Stimulated activated CD8-positive, alpha-beta memory T cell treated with anti-CD3 and anti-CD28 coated beads, Interleukin-2, amount 100 ng/mL, for 1 hour (primary cell): ENCODE data around the gene TCF7.

Experiments
- DNase-seq, 2 donors: peaks; one replicate each; pipeline ENCODE4 v3.0.0-alpha.2; 2020; ENCODE audit warnings: low read depth in 2 of 2

The TCF7 gene

DNA sequence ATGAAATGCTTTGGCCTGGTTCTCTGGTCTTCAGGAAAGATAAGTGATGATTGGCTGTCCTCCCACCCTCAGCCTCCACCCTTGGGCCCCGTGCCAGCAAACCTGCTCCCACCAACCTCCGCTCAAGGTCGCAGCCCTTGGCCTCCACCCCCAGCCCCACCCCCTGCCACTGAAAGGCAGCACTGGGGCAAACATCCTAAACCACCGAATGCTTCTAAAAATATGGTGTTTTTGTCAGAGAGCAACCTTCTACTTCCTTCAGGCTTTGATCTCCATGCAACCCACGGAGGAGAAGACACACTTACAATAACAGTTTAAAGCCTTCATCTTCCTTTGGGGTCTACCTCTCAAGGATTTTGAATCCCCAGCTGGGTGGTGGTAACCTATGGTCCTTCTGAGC lies 24.0 kb upstream of the TCF7 start:
- no peak for DNase-seq

DNA sequence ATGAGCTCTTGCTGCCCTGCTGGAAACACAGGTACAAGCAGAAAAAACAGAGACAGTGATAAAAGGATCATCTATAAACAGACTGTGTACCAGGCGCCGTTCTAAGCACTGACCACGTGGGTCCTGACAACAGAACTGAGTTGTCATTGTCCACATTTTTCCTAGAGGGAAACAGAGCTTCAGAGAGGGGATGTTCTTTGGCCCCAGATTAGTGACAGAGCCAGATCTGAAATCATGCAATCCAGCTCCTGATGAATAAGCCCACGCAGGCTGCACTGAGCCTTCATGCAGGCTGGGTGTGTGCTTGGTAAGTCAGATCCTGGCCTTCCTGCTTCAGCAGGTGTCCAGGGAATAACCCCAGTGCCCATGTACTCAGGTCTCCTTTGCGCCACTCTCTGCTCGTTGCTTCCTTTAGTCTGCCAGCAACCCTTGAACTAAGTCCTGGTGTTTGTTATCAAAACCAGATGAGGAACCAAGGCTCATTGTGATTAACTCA lies 22.8 kb upstream of the TCF7 start:
- DNase-seq = no peak

DNA sequence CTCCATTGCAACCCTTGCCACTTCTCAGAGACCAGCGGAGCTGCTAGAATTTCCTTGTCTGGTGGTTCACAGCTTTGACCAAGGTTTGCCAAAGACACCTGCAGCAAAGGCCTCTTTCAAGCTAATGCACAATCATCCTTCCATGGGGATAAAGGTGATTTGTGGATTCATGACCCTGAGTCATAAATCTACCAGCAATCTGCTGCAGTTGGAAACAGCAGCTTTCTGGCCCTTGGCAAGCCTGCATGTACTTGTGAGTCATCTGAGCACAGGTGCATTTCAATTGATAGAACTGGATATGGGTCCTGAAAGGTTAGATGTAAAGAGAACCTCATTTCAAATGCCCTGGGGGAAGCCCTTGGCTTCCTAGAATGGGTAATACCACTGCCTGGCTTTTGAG lies 21.6 kb upstream of the TCF7 start:
- no peak for DNase-seq

DNA sequence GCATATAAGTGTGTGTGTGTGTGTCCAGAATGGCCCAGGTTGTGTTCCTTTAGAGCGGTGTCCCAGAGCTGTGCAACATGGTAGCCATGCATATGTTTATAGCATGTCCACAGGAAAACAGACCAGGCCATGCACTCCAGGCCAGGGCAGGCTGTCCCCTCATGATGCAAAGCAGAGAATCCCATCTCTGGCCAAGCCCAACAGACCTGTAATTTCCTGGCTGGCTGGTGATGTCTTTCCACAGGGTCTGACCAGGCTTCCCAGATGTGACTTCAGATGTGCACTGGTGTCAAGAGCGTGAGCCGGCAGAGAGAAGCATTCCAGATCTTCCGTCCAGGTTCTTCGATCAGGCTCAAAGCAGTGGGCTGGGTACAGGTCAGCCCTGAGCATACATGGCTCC lies 21.1 kb upstream of the TCF7 start:
- DNase-seq = no peak

DNA sequence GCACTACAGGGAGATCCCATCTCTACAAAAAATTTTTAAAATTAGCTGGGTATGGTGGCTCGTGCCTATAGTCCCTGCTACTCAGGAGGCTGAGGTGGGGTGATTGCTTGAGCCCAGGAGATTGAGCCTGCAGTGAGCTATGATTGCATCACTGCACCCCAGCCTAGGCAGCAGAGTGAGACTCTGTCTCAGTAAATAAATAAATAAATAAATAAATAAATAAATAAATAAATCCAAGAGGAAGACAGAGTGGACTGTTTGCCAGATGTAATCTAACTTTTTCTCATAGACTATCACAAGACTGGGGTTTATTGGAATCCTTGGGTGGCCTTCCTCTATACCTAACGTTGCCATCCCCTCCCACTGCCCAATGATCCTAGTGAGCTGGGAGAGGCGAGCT lies 19.2 kb upstream of the TCF7 start:
- no peak for DNase-seq

DNA sequence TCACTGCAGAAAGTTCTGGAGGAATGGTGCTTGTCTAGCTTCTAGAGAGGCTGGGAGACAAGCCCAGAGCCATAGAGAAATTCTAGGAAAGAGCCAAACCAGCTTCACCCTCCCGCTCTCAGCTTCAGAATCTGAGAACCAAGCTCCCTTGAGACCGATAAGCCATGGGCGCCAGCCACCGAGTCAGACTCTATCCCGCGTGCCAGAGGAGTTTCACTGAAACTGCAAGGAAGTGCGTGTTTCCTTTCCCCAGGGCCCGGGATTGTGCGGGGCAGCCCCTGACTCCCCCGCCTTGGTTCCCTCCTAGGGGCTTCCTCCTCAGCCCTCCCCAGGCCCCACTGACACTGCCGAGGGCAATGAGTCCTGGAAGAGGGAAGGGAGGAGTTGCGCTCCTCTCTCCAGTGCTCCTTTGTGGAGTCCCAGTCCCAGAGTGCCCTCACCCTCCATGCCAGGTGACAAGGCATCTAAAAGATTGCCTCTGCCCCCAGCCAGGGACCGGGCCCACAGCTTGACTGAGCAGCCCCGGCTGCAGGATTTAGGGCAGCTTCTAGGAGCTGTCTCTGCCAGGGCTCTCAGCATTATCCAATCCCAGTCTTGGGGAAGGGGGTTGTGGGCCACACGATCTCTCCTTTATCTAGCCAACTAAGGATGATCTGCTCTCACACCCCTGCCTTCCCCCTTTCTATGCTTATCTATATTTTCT lies 18.4 kb upstream of the TCF7 start:
- DNase-seq = no peak

DNA sequence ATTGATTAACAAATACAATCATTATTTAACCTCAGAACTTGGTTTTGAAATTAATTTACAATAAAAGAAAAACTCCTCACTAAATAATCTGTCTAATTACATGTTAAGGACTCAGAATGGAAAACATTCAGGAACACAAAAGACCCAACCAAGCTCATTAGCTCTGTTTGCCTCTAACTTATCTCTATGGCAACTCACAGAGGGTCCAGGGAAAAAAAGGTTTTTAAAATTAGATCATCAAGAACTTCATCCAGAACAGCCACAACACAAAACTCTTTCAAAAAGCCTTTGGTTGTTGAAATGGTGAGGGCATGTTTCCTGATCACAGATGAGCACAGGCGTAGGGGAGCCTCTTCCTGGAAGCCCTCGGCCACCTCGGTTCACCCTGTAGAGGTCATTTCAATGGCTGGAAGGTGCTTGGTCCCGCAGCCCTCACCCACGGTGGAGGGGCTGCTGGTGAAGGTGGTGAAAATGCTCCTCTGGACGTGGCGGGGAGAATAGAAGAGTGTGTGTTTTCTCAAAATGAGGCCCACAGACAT lies 17.2 kb upstream of the TCF7 start:
- no peak for DNase-seq

DNA sequence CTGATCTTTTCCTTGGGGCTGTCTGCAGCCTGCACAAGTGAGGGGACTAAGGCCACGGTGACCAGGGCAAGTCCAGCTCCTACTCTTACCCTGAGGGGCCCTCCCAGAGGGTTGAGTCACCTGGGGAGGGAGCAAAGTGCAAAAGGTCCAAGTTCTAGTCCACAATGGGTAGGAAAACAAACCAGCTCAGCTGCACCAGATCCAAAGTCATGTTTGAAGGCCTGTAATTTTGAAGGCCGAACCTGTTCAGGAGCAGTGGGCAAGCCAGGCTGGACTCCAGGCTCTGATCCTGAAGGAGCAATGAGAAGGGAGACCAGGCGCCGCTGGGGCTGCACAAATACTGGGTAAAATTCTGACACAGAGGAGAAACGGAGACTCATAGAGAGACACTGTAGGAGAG lies 15.8 kb upstream of the TCF7 start:
- DNase-seq = no peak

DNA sequence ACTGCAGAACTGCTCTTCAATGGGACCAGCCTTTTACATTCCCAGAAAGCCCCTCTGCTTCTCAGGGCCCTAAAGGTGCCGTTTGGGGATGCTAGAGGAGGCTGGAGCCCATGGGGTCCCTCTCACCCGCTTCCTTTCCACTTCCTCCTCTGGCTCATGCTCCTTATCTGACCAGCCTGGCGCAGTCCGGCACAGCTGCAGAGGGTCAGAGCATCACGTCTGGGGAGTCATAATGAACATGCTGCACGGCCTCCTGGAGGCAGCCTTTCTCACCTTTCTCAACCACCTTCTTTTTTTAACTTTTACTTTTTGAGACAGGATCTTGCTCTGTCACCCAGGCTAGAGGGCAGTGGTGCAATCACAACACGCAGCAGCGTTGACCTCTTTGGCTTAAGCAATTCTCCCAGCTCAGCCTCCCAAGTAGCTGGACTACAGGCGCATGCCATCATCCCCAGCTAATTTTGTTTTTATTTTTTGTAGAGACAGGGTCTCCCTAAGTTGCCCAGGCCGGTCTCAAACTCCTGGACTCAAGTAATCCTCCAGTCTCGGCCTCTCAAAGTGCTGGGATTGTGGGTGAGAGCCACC lies 15.1 kb upstream of the TCF7 start:
- DNase-seq = no peak

DNA sequence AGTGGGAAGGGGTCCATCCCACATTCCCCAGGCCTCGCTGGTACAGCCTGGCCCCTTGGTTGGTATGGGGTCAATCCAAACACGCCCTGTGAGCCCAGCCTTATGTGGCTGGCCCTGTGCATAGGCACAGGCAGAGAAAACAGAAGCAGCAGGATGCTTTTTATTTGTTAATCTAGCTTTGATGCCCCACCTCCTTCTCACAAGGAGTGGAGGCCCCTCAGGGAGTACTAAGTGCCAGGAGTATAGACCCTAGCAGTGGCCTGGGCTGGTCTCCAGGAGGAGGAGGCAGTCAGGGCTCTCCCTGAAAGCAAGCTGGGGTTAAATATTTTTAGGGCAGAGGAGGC lies 14.6 kb upstream of the TCF7 start:
- DNase-seq = no peak

DNA sequence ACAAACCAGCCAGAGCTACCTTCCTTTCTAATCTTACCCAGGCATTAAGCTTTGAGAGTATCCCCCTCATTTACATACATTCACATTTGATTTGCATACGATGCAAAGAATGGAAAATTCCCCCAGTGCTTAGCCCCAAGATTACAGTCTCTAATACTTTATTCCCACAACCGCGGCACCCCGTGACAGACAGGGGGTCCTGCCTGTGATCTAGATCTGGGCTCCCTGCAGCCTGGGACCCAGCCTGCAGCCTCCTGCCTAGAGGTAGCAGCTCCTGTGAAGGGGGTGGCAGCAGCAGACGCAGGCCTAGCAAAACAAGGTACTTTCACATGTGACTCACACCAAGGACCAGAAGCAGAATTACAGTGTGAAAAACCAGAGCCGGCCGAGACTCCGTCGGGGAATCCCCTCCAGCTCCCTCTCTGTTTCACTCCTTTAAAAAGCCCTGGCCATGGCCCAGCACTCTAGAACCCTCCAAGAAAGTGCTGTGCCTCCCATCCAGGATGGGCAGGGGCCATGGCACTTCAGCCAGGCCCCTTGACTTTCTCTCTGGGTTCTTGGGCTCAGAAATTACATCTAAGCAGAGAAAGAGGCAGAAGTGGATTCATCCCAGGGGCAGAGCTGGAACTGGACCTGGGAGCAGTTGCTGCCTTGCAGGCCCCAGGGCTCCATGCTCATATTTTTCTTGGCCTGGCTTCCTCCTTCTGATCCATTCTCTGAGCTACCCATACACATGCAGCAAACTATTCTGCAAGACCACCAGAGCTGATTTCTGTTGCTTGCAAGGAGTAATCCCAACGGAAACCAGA lies 14.0 kb upstream of the TCF7 start:
- peak; percentile 62 to 65 for DNase-seq

DNA sequence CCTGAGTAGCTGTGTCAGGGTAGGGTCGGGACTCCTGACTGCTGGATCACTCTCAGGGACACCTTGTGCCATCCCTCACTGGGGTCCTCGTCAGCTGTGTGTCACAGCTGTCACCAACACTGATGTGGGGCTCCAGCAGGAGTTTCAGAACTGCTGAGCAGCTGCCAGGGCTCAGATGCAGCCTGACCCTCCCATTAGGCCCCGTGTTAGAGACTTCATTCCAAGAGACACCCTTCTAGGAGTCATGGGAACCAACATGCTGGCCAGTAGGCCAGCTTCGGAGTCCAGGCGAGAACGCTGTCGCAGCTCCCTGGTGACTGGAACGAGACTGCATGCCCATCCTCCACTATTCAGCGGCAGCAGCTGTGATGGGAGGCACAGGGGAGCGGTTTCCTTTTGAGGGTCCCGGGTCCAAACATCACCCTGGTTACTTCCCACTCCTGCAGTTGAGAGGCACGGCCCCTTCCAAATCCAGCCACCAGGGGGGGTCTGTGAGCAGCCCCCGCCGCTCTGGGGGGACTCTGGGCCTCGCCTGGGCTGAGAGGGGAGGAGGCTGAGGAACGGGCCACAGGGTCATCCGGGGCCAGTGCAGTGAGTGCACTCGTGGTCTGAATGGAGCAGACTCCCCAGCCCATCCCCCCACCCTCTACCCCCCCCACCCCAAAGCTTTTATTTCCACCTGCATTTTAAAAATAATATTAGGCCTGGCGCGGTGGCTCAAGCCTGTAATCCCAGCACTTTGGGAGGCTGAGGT lies 12.6 kb upstream of the TCF7 start:
- DNase-seq = peak; percentile 56 to 66

DNA sequence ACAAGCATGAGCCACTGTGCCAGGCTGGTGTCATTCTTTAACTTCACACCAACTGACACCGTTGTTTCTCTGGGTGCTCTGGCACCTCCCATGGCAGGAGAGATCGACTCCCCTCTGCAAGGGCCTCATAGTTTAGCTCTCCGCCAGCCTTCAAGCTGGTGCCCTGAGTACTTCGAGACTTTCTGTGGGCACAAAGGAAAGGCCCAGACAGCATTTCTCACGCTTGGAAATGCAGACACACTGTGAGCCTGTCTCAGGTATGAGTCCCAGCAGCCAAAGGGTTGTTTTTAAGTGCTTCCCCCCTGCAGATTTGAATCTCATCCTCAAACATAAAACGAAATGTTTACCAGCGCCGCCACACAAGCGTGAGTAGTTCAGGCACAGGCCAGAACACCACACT lies 11.1 kb upstream of the TCF7 start:
- no peak for DNase-seq

DNA sequence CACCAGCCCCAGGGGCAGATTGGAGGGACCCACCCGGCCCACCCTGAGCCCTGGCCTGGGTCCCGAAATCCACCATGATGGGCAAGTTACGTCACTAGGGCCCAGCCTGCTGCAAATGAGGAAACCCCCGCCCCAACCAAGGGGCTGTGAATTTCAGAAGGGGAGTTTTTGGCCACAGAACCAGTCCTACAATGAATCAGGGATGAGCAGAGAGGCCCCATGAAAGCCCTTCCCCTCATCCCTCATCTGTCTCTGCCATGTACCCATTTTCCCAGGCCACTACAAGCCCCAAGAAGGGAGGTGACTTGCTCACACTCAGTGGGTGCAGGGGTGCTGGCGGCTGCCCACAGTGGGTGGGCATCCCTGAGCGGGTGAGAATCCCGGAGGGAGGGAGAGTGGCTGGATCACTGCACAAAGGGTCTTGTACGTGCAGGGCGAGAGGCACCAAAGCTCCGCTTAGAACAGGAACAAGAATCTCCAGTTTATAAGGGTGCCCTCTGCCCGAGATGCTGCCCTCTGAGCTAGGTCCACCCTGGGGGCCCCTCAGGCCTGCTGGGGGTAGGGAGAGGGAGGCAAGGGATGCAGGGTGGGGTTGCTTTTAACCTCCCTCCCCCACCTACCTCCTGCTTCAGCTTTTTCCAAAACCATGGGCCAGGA lies 10.4 kb upstream of the TCF7 start:
- no peak for DNase-seq

DNA sequence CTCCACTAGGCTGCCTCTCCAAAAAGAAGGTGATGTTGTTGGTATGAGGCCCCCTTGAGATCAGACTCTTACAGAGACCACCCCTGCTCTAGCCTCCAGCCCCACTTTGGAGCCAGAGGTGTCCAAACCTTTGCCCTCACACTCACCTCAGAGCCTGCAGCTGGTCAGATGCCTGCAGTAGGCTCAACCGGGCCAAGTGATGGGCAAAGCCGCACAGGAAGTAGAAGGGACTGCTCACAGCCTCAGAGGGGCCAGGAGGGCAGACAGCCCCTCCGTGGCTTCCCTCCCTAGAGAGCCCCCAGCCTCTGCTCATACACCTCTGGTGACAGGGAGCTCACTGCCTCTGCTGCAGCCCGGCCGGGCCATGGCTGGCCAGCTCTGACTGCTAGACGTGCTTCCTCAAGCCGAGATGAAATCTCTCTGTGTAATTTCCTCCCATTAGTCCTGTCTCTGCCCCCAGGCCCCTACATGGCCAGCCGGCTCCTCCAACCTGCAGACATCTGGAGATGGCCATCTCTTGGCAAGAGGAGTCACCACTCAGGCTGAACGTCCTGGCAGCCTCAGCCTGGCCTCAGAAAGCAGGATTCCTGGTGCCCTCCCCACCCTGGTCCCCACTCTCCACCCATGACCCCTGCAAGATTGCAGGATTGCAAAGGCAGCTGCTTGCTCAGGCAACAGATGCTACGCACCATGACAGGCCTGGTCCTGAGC lies 7.3 kb upstream of the TCF7 start:
- DNase-seq = no peak

DNA sequence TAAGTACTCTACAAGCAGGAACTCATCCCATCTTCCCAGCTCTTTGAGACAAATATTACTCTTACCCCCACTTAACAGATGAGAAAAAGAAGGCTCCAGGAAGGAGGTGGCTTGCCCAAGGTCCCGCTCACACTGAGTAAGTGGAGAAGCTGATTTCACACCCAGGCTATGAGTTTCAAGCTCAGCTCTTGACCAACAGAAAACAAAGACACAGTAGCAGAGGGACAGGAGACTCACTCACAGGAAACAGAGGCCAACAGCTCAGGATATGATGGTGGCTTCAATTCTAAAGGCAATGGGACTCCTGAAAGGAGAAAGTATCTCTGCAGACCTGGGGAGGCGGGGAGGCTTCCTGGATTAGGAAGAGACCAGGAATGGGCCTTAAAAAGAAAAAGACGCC lies 6.7 kb upstream of the TCF7 start:
- no peak for DNase-seq

DNA sequence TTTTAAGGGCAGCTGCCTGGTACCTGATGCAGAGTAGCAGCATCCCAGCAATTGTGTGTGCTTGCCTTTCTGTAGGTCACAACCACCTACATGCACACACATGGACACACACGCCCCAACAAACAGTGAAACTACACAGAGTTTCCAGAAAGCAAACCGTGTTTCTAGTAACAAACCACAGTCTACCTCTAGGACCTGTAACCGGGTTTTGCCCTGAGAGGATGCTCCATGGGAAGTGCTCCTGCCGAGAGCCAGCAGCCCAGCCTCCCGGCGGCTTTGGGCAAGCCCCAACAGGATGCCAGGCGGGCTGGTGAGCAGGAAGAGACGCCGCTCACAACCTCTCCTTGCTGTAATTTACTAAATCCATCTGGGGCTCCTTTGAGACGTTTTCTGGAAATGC lies 4.1 kb upstream of the TCF7 start:
- no peak for DNase-seq

DNA sequence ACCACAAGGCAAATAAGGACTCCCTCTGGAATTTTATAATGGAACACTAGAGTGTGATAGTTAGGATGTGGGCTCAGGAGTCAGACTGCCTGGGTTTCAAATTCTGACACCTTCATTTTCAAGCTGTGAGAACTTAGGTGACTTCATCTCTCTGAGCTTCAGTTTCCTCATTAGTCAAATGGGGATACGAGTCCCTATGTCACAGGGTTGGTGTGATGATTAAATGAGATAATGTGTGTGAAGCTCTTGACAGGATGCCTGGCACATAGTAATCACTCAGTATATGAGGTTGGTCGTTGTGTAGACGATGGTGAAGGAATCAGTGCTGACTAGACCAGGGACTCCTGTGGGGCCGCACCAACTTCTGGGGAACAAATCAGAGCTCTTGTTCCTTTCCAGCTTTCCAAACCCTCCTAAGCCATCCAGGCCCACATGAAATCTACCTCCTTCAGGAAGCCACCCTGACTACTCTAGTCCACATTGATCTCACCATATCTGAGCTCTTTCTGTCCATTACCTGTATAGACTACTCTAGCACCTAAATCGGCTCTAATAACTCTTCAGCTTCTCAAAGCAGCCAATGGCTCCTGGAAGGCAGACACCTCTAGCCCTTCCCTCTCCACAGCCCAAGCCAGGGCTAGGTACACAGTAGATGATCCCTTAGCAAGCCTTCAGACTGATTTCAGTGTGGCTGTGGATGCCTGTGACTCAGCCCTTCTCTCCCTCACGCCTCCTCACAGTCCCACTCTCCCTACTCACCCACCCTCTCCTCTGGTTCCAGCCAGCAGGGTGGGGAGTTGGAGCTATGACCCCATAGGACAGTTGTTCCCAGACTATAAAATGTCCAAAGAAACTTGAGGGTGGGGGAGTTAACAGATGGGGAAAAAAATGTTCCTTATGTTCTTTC lies 2.5 kb upstream of the TCF7 start:
- no peak for DNase-seq

DNA sequence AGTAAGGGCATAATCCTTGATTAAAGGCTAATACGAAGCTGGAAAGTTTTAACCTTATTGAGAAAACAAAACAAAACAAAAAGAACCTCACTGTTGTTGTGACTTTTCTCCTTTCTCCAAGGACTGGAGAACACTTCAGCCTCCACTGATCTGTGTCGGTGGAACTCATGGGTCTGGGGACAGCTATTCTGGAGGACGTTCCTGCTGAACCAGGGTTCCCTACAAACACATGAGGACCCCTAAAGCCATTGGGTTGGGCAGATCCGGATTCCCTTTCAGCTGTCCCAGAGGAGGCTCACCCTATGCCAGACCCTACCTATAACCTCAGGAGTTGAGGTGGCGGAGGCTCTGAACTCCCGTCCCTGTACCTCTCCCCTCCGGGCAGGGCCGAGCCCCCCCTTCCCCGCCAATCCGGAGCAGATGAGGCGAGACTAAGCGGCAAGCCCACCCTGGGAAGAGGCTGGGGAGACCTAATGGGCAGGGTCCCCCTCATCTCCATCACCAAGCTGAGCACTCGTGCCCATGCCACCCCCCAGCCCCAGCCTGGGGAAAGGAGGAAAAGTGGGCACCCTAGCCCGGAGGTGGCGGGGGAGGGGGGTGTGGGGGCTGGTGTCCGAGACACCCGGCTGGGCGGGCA lies 1.6 kb upstream of the TCF7 start:
- DNase-seq = no peak
